ENCODE data around the gene RAP1A.

DNA sequence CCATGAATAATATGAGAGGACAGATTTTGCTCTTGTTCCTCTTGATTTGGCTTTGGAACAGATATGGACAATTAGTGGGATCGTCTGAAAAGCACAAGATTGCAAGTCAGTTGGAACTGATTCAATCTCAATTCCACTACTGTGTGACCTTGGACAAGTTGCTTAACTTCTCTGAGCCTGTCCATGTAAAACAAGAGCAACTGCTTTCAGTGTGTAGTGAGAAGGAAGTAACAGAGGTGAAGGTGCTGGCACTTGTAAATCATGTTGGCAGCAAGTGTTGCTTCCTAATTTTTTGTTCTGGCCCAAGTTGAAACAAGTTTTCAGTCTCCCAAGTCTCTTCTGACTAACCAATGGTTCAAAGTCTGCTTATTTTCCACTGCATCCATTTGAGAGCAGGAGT, 104.3 kb downstream of the RAP1A start:
- TF ChIP-seq EZH2 (IDR thresholded peaks at IDR 0.05; ENCODE audit: low read depth), result no peak
- TF ChIP-seq, protein P1, sequence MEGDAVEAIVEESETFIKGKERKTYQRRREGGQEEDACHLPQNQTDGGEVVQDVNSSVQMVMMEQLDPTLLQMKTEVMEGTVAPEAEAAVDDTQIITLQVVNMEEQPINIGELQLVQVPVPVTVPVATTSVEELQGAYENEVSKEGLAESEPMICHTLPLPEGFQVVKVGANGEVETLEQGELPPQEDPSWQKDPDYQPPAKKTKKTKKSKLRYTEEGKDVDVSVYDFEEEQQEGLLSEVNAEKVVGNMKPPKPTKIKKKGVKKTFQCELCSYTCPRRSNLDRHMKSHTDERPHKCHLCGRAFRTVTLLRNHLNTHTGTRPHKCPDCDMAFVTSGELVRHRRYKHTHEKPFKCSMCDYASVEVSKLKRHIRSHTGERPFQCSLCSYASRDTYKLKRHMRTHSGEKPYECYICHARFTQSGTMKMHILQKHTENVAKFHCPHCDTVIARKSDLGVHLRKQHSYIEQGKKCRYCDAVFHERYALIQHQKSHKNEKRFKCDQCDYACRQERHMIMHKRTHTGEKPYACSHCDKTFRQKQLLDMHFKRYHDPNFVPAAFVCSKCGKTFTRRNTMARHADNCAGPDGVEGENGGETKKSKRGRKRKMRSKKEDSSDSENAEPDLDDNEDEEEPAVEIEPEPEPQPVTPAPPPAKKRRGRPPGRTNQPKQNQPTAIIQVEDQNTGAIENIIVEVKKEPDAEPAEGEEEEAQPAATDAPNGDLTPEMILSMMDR (conservative IDR thresholded peaks at IDR 0.05), result no peak

Data from PC-9 (cell line).